Activated CD8-positive, alpha-beta T cell treated with anti-CD3 and anti-CD28 coated beads for 36 hours (primary cell): ENCODE measurements around the gene GRIA1. TPM values are rescaled to one million over a fixed set of nuclear protein-coding genes. Genes with fewer than 3 reads are reported as not detected.

Source experiments
- ATAC-seq: fragments of 200-7000 bp; cut with Tn5 transposase; one replicate; pipeline ENCODE4 v1.10.0; 2021; ENCODE audit warnings: mild to moderate bottlenecking, moderate library complexity
- CTCF ChIA-PET: fragments of 350-600 bp; sonication (Branson Sonifier 250); formaldehyde crosslinking; loops from one replicate; lab custom pipeline; 2021; ENCODE audit warnings: antibody characterized with exemption; lab: Charles Lee
- POLR2A ChIA-PET: fragments of 350-600 bp; sonication (Branson Sonifier 250); formaldehyde crosslinking; loops from one replicate; lab custom pipeline; 2021; ENCODE audit warnings: antibody characterized with exemption; lab: Charles Lee
- DNase-seq: peaks from one replicate; pipeline ENCODE4 v3.0.0-alpha.2; 2020
- H3K27ac Mint-ChIP-seq: one replicate; pipeline ENCODE4 v1.8.0; 2021; ENCODE audit warnings: mild to moderate bottlenecking, mixed read lengths
- H3K27me3 Mint-ChIP-seq: one replicate; pipeline ENCODE4 v1.8.0; 2021; ENCODE audit warnings: mixed read lengths
- H3K36me3 Mint-ChIP-seq: one replicate; pipeline ENCODE4 v1.8.0; 2021; ENCODE audit warnings: low read depth, mixed read lengths
- H3K4me1 Mint-ChIP-seq: one replicate; pipeline ENCODE4 v1.8.0; 2021; ENCODE audit warnings: low read depth, mixed read lengths
- H3K4me3 Mint-ChIP-seq: one replicate; pipeline ENCODE4 v1.8.0; 2021; ENCODE audit warnings: mild to moderate bottlenecking, moderate library complexity, mixed read lengths
- H3K9me3 Mint-ChIP-seq: one replicate; pipeline ENCODE4 v1.8.0; 2021; ENCODE audit warnings: mixed read lengths
- intact Hi-C: fragments of 100-400 bp; cut with micrococcal nuclease; formaldehyde crosslinking; loops from one replicate; pipeline ENCODE4 v1.10.0; 2022
- total RNA-seq, 2 experiments: library from RNA; stranded (reverse); gene quantifications; one replicate each; pipeline ENCODE4 v1.2.3, GENCODE V29; 2021
- TF ChIP-seq, protein P1 (sequence below): fragments of 200-600 bp; IDR thresholded peaks from one replicate; pipeline ENCODE4 v1.8.0; 2022; ENCODE audit warnings: antibody characterized with exemption, mild to moderate bottlenecking

GRIA1 gene
- total RNA-seq, 2 experiments from 2014 or later = not detected

GRCh38 chr5:153572411-153573145 lies 82.1 kb downstream of the GRIA1 start:
- ChIA-PET POLR2A (no interaction called here), CTCF (no interaction called here)
- Mint-ChIP-seq H3K4me1 (no peaks in the 10 kb centered on the region), H3K36me3 (no peaks in the 10 kb centered on the region), H3K27ac (no peak overlapping the region), H3K27me3 (no peaks in the 10 kb centered on the region), H3K4me3 (no peak overlapping the region), H3K9me3 (no peaks in the 10 kb centered on the region)
- TF ChIP-seq, protein P1, sequence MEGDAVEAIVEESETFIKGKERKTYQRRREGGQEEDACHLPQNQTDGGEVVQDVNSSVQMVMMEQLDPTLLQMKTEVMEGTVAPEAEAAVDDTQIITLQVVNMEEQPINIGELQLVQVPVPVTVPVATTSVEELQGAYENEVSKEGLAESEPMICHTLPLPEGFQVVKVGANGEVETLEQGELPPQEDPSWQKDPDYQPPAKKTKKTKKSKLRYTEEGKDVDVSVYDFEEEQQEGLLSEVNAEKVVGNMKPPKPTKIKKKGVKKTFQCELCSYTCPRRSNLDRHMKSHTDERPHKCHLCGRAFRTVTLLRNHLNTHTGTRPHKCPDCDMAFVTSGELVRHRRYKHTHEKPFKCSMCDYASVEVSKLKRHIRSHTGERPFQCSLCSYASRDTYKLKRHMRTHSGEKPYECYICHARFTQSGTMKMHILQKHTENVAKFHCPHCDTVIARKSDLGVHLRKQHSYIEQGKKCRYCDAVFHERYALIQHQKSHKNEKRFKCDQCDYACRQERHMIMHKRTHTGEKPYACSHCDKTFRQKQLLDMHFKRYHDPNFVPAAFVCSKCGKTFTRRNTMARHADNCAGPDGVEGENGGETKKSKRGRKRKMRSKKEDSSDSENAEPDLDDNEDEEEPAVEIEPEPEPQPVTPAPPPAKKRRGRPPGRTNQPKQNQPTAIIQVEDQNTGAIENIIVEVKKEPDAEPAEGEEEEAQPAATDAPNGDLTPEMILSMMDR = no peak
- no peak for DNase-seq
- no peak for ATAC-seq
- intact Hi-C loops = no loop called here

DNA sequence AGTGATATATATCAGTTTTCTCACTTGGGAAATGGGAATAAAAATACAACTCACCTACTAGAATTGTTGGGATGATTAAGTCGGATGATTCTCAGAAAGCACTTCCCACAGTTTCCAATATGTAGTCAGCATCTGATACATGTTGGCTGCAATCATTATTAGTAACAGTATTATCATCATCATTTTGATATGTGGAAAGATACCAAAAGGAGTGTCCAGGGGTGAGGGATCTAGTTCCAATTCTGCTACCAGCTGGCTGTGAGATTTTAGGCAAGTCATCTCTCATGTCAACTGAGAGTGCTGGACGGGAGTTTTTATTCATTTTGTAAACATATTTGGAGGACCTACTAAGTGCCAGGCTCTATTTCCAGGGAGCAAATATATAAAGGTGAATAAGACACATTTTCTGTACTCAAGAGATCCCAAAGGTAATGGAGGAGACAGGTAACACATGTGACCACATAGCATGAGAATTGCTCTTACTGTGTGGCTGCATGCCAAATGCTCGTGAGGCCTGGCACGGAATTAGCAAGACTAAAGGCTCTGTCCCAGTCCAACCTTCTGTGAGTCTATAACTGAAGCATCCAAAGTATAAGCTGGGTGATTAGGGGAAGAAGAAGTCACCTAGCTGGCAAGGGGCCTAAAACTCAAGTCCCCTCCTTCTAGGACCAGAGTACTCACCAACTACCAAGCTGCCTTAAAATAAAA lies 83.0 kb downstream of the GRIA1 start:
- H3K4me3 Mint-ChIP-seq = no peak overlapping the region
- H3K27ac Mint-ChIP-seq = no peak overlapping the region
- TF ChIP-seq, protein P1 = no peak
- H3K36me3 Mint-ChIP-seq = no peaks in the 10 kb centered on the region
- DNase-seq (no peak), ATAC-seq (no peak)
- ChIA-PET POLR2A (no interaction called here), CTCF (no interaction called here)
- intact Hi-C loops = no loop called here
- H3K27me3 Mint-ChIP-seq = no peaks in the 10 kb centered on the region
- H3K4me1 Mint-ChIP-seq = no peaks in the 10 kb centered on the region
- peaks cover 1% of the 10 kb centered on the region for H3K9me3 Mint-ChIP-seq

DNA sequence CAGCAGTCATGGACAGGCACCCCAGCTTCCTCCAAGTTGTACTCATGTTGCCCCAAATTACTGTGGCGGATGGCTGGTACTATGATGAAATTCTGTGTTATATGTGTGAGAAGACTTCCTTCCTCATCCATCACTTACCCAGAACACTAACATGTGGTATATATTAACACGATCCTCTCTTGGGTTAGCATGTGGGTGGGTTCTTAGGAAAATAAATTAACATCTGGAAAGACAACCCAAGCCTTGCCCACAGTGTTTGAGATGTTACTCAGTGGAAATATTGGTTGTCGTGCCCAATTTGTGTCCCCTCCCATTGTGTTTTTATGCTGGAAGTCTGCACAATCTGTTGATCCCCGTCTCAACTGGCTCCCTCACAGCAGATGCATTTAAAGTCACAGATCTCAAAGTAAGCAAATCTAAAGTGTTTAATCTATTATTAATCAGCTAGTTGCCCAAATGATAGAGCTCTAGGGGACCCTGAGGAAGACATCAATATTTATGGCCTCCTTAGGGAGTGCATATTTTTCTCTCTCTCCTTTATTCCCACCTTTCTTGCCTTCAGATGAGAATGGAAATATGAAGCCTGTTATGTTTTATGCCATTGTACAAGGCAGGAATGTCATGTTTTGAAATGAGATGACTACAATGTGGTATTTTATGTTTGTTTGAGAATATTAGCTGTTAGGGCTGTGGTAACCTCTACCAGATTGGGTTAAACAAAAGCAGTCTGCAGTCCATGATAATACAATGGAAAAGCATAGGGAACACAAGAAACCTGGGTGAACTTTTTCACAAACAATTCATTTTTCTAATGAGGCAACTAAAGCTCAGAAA lies 93.9 kb downstream of the GRIA1 start:
- CTCF ChIA-PET = no interaction called here
- Mint-ChIP-seq H3K9me3 (no peaks in the 10 kb centered on the region), H3K27me3 (peaks cover 4% of the 10 kb centered on the region)

GRCh38 chr5:153584960-153585359 lies 94.5 kb downstream of the GRIA1 start:
- DNase-seq (no peak), ATAC-seq (no peak)
- no peaks in the 10 kb centered on the region for H3K4me1 Mint-ChIP-seq
- TF ChIP-seq, protein P1 = no peak
- POLR2A ChIA-PET = no interaction called here
- CTCF ChIA-PET = no interaction called here
- intact Hi-C loops = no loop called here
- H3K4me3 Mint-ChIP-seq = no peak overlapping the region
- H3K27me3 Mint-ChIP-seq = peaks cover 4% of the 10 kb centered on the region
- H3K27ac Mint-ChIP-seq = no peak overlapping the region
- no peaks in the 10 kb centered on the region for H3K9me3 Mint-ChIP-seq
- no peaks in the 10 kb centered on the region for H3K36me3 Mint-ChIP-seq

More for the DNA sequence above, 93.9 kb downstream of the GRIA1 start:
- no peaks in the 10 kb centered on the region for H3K4me1 Mint-ChIP-seq
- H3K27ac Mint-ChIP-seq = no peak overlapping the region
- DNase-seq = no peak
- H3K36me3 Mint-ChIP-seq = no peaks in the 10 kb centered on the region
- TF ChIP-seq, protein P1 = no peak
- no peak overlapping the region for H3K4me3 Mint-ChIP-seq
- intact Hi-C loops = no loop called here
- POLR2A ChIA-PET = no interaction called here
- ATAC-seq = no peak
